ENCODE results near the gene EGFL6. TPM values are rescaled to one million over a fixed set of nuclear protein-coding genes. Genes with fewer than 3 reads are reported as not detected.

Gene EGFL6
- total and polyA plus RNA-seq, 10 of the 15 experiments (the other 5 are each of a cell fraction or from before 2014, with no cell fraction given) = 0.03 TPM; not detected in 9

- no peaks in the 10 kb centered on the region; a peak in 1 of 4 replicates for H3K36me3 ChIP-seq (ENCODE audit: control insufficient read depth in 2 of 2, insufficient read depth in 2 of 2, low read length in 1 of 2)
- no peaks in the 10 kb centered on the region for H3K27me3 ChIP-seq (replicated peaks in 1 of 2; ENCODE audit: control insufficient read depth in 2 of 2, insufficient read depth in 2 of 2, low read length in 1 of 2)
- H2AFZ ChIP-seq (ENCODE audit: control insufficient read depth, low read depth, low read length) = no peak overlapping the region
- H3K79me2 ChIP-seq (ENCODE audit: control insufficient read depth, insufficient read depth, low read length) = peaks cover 14% of the 10 kb centered on the region
- ChIA-PET RAD21 (ENCODE audit: unreplicated experiment) (interaction anchor here (1.1 kb wide), 1 partner anchor 67 kb away, joined by 4 read pairs; no protein-coding TSS in a partner anchor), SMC1A (ENCODE audit: uncharacterized antibody, unreplicated experiment) (interaction anchor here (1.6 to 2.3 kb wide), 2 partner anchors 91 to 95 kb away, joined by 5 to 9 read pairs; no protein-coding TSS in a partner anchor), CTCF (interaction anchor here (0.7 to 1.5 kb wide), 4 partner anchors 10 to 148 kb away, joined by 3 to 5 read pairs (median 4); no protein-coding TSS in a partner anchor), POLR2A (no interaction called here)
- DNase-seq (ENCODE audit: low read depth, low spot score) (no peak), FAIRE-seq (no peak), ATAC-seq (no peak)
- BruUV-seq (replicated peaks) = no TSS peak
- no peak overlapping the region for H3K27ac ChIP-seq (ENCODE audit: control insufficient read depth, insufficient read depth)
- no peak overlapping the region for H3K4me3 ChIP-seq
- no peaks in the 10 kb centered on the region for H3K9me3 ChIP-seq (replicated peaks; ENCODE audit: control insufficient read depth, insufficient read depth, low read length)
- H4K20me1 ChIP-seq (ENCODE audit: control insufficient read depth, insufficient read depth) = no peaks in the 10 kb centered on the region
- H3K4me2 ChIP-seq (ENCODE audit: control insufficient read depth, insufficient read depth) = no peak overlapping the region
- intact Hi-C loops (cut with micrococcal nuclease; ENCODE audit: unreplicated experiment) (loop anchor here (5.0 to 10.0 kb wide), 2 partner anchors 77 to 401 kb away; partner anchors contain the start of genes OFD1 and TRAPPC2), in situ Hi-C loops (cut with MboI) (loop anchor here (5.0 to 25.0 kb wide), 3 partner anchors 92 to 693 kb away; no protein-coding TSS in a partner anchor)
- no peak overlapping the region for H3K9ac ChIP-seq (ENCODE audit: control insufficient read depth, insufficient read depth, low read length)
- WGBS (ENCODE audit: insufficient coverage, insufficient replicate concordance, low lambda C conversion rate, missing lambda C conversion rate) = 60% methylated on average over 3 of the region's 3 CpGs
- TF ChIP-seq CHD1 (IDR thresholded peaks at IDR 0.05; ENCODE audit: low read depth, low read length) = no peak
- TF ChIP-seq SMC3 (IDR thresholded peaks at IDR 0.05; ENCODE audit: borderline replicate concordance, low read length) = no peak
- TF ChIP-seq PKNOX1 (IDR thresholded peaks at IDR 0.05) = no peak
- no peak for TF ChIP-seq HDGF (IDR thresholded peaks at IDR 0.05)
- no peak for TF ChIP-seq BHLHE40 (IDR thresholded peaks at IDR 0.05; ENCODE audit: borderline replicate concordance in 1 of 2, low read depth in 2 of 2, low read length in 1 of 2)
- no peak for TF ChIP-seq IRF4 (IDR thresholded peaks at IDR 0.05; ENCODE audit: low read depth, low read length)
- TF ChIP-seq CBX5 (IDR thresholded peaks at IDR 0.05; ENCODE audit: low read depth) = no peak
- H3K4me1 ChIP-seq (ENCODE audit: control insufficient read depth, insufficient read depth, low read length) = peaks cover 11% of the 10 kb centered on the region
Measured at GRCh38 chrX:13655674-13656073, 86.3 kb downstream of the EGFL6 start.
